H9 (cell line): Measurements from ENCODE around the gene PPP3CB. TPM values are rescaled to one million over a fixed set of nuclear protein-coding genes. Genes with fewer than 3 reads are reported as not detected.

Source experiments
- DNase-seq: peaks from one replicate; pipeline ENCODE4 v3.0.0-alpha.2; 2017
- H2AFZ ChIP-seq: one replicate; pipeline ENCODE4 v1.6.1; 2013; ENCODE audit warnings: mild to moderate bottlenecking, low read length, control low read depth, moderate library complexity
- H2AK5ac ChIP-seq: 2 replicates; pipeline ENCODE4 v1.6.1; 2013; ENCODE audit warnings: low read length, control low read depth, mixed read lengths; ENCODE audit not compliant: insufficient read length
- H2BK120ac ChIP-seq: one replicate; pipeline ENCODE4 v1.6.1; 2013; ENCODE audit warnings: low read depth, mild to moderate bottlenecking, low read length, control low read depth, inconsistent platforms; ENCODE audit not compliant: poor library complexity, severe bottlenecking
- H2BK12ac ChIP-seq: 2 replicates; pipeline ENCODE4 v1.6.1; 2013; ENCODE audit warnings: low read length, control low read depth, mixed read lengths, low read depth; ENCODE audit not compliant: insufficient read length
- H2BK15ac ChIP-seq: 2 replicates; pipeline ENCODE4 v1.6.1; 2013; ENCODE audit warnings: low read depth, low read length, control low read depth
- H2BK20ac ChIP-seq: one replicate; pipeline ENCODE4 v1.6.1; 2013; ENCODE audit warnings: low read depth, mild to moderate bottlenecking, low read length, control low read depth, inconsistent platforms; ENCODE audit not compliant: poor library complexity, severe bottlenecking
- H2BK5ac ChIP-seq: 2 replicates; pipeline ENCODE4 v1.6.1; 2013; ENCODE audit warnings: low read length, control low read depth, mixed read lengths; ENCODE audit not compliant: insufficient read length
- H3K14ac ChIP-seq: 2 replicates; pipeline ENCODE4 v1.6.1; 2013; ENCODE audit warnings: low read length, control low read depth; ENCODE audit not compliant: insufficient read depth
- H3K18ac ChIP-seq: 2 replicates; pipeline ENCODE4 v1.6.1; 2013; ENCODE audit warnings: low read depth, mild to moderate bottlenecking, mixed read lengths, low read length, control low read depth; ENCODE audit not compliant: insufficient read length
- H3K23ac ChIP-seq: 2 replicates; pipeline ENCODE4 v1.6.1; 2013; ENCODE audit warnings: low read length, control low read depth, mixed read lengths, low read depth; ENCODE audit not compliant: insufficient read length
- H3K23me2 ChIP-seq: 2 replicates; pipeline ENCODE4 v1.6.1; 2013; ENCODE audit warnings: low read depth, mild to moderate bottlenecking, mixed read lengths, low read length, control low read depth; ENCODE audit not compliant: insufficient read length, poor library complexity, severe bottlenecking
- H3K27ac ChIP-seq: 2 replicates; pipeline ENCODE4 v1.5.1; 2013; ENCODE audit warnings: low read length, control low read depth, mixed read lengths, low read depth; ENCODE audit not compliant: insufficient read length
- H3K27me3 ChIP-seq: 2 replicates; pipeline ENCODE4 v1.6.1; 2013; ENCODE audit warnings: low read length, control low read depth, inconsistent platforms; ENCODE audit not compliant: insufficient read depth
- H3K4ac ChIP-seq: 2 replicates; pipeline ENCODE4 v1.6.1; 2013; ENCODE audit warnings: low read depth, mild to moderate bottlenecking, control low read depth, inconsistent platforms, low read length, moderate library complexity
- H3K4me1 ChIP-seq: 2 replicates; pipeline ENCODE4 v1.6.1; 2013; ENCODE audit warnings: low read length, control low read depth, inconsistent platforms; ENCODE audit not compliant: insufficient read depth
- H3K4me2 ChIP-seq: 2 replicates; pipeline ENCODE4 v1.6.1; 2013; ENCODE audit warnings: low read length, control low read depth, mixed read lengths; ENCODE audit not compliant: insufficient read length, insufficient read depth
- H3K56ac ChIP-seq: 2 replicates; pipeline ENCODE4 v1.6.1; 2013; ENCODE audit warnings: low read depth, mild to moderate bottlenecking, mixed read lengths, low read length, control low read depth; ENCODE audit not compliant: insufficient read length
- H3K79me1 ChIP-seq: 2 replicates; pipeline ENCODE4 v1.6.1; 2013; ENCODE audit warnings: low read depth, mild to moderate bottlenecking, moderate library complexity, low read length, control low read depth, inconsistent platforms; ENCODE audit not compliant: insufficient read depth, poor library complexity, severe bottlenecking
- H3K79me2 ChIP-seq: 2 replicates; pipeline ENCODE4 v1.6.1; 2013; ENCODE audit warnings: low read length, control low read depth, inconsistent platforms; ENCODE audit not compliant: insufficient read depth
- H3K9ac ChIP-seq: 2 replicates; pipeline ENCODE4 v1.6.1; 2013; ENCODE audit warnings: low read length, control low read depth, mixed read lengths; ENCODE audit not compliant: insufficient read length; ENCODE audit errors: extremely low read depth
- H3K9me3 ChIP-seq: one replicate; pipeline ENCODE4 v1.6.1; 2013; ENCODE audit warnings: low read depth, low read length, inconsistent platforms; ENCODE audit not compliant: control insufficient read depth
- H3T11ph ChIP-seq: one replicate; pipeline ENCODE4 v1.6.1; 2013; ENCODE audit warnings: mild to moderate bottlenecking, low read length, control low read depth, inconsistent platforms
- H4K20me1 ChIP-seq: one replicate; pipeline ENCODE4 v1.6.1; 2013; ENCODE audit not compliant: control insufficient read depth, insufficient read length, insufficient read depth
- H4K5ac ChIP-seq: 2 replicates; pipeline ENCODE4 v1.6.1; 2013; ENCODE audit warnings: low read depth, mild to moderate bottlenecking, mixed read lengths, low read length, control low read depth; ENCODE audit not compliant: insufficient read length
- H4K8ac ChIP-seq: replicated peaks from 2 replicates; pipeline ENCODE4 v1.6.1; 2013; ENCODE audit warnings: low read length, control low read depth, mixed read lengths, low read depth; ENCODE audit not compliant: insufficient read length
- H4K91ac ChIP-seq: 2 replicates; pipeline ENCODE4 v1.6.1; 2013; ENCODE audit warnings: low read depth, mild to moderate bottlenecking, moderate library complexity, mixed read lengths, low read length, control low read depth; ENCODE audit not compliant: insufficient read length
- H3K27ac Mint-ChIP-seq, 3 experiments: 2 replicates in 2 of 3; 3 replicates in 1 of 3; pipeline ENCODE4 v1.8.0; 2020 to 2021; ENCODE audit warnings: mixed read lengths in 3 of 3, mild to moderate bottlenecking in 1 of 3, moderate library complexity in 1 of 3
- H3K27me3 Mint-ChIP-seq: 2 replicates; pipeline ENCODE4 v1.8.0; 2021; ENCODE audit warnings: low read depth, mild to moderate bottlenecking, moderate library complexity, mixed read lengths
- H3K36me3 Mint-ChIP-seq, 3 experiments: 2 replicates in 2 of 3; 3 replicates in 1 of 3; pipeline ENCODE4 v1.8.0; 2020 to 2021; ENCODE audit warnings: low read depth in 3 of 3, mixed read lengths in 3 of 3; ENCODE audit not compliant: insufficient read depth in 1 of 3
- H3K4me1 Mint-ChIP-seq, 2 experiments: 2 replicates each; pipeline ENCODE4 v1.8.0; 2020; ENCODE audit warnings: mixed read lengths in 2 of 2
- H3K4me3 Mint-ChIP-seq, 2 experiments: 2 replicates in 1 of 2; 3 replicates in 1 of 2; pipeline ENCODE4 v1.8.0; 2020 to 2021; ENCODE audit warnings: mild to moderate bottlenecking in 2 of 2, mixed read lengths in 2 of 2, moderate library complexity in 1 of 2
- H3K9me3 Mint-ChIP-seq, 2 experiments: 2 replicates in 1 of 2; 3 replicates in 1 of 2; pipeline ENCODE4 v1.8.0; 2020; ENCODE audit warnings: mild to moderate bottlenecking in 2 of 2, mixed read lengths in 2 of 2, moderate library complexity in 1 of 2
- WGBS: extraction: QIAGEN DNeasy Blood & Tissue Kit; methylation state at CpG from one replicate; pipeline ENCODE4 v1.1.7; 2013; ENCODE audit warnings: missing lambda C conversion rate, low lambda C conversion rate, mixed read lengths; ENCODE audit not compliant: insufficient read length; ENCODE audit errors: extremely low coverage; 5-methylcytosine and 5-hydroxymethylcytosine counted together
- total RNA-seq: library from RNA; stranded (reverse); gene quantifications from 2 replicates; pipeline ENCODE4 v1.2.1, GENCODE V29; 2021
- TF ChIP-seq, protein P1 (sequence below): fragments of 200-600 bp; sonication (generic); conservative IDR thresholded peaks from 3 replicates; pipeline ENCODE4 v1.8.0; 2021; ENCODE audit warnings: antibody characterized with exemption, mild to moderate bottlenecking

PPP3CB gene
- total RNA-seq, 1 experiment from 2014 or later, result 37.3 TPM

DNA sequence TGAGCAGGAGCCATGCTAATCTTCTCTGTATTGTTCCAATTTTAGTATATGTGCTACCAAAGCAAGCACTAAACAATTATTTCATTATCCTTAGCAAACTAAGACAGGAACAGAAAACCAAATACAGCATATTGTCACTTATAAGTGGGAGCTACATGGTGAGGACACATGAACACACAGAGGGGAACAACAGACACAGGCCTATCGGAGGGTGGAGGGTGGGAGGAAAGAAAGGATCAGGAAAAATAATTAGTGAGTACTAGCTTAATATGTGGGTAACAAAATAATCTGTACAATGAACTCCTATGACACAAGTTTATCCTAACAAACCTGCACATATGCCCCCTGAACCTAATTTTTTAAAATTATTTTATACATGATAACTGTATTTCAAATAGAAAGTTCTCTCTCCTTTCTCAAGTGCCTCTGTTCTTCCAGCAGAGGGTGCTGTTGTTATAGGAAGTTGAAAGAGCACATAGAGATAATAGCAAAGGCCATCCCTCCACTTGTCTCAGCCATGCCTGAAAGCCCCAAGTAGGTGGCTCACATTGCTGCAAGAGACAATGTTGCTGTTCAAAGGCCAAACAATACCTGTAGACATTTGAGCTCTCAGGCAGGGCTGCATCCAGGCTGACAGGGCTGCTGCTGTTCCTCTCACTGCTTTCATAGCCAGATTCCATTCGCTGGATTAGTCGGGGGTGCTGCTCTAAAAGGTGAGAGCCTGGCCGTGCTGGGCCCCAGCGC lies 33.4 kb upstream of the PPP3CB start:
- Mint-ChIP-seq H3K27me3 (no peaks in the 10 kb centered on the region), H3K36me3 (peaks cover 5 to 33% (median 21%) of the 10 kb centered on the region in 3 experiments; a peak in 6 of 7 replicates), H3K9me3 (no peaks in the 10 kb centered on the region), H3K4me1 (peaks cover 5 to 7% of the 10 kb centered on the region in 2 experiments; a peak in 2 of 4 replicates), H3K27ac (peak overlapping the region in 2 of 3 experiments; percentile 74 to 83; a peak in 3 of 7 replicates), H3K4me3 (no peak overlapping the region)
- H3K27ac ChIP-seq, result no peak overlapping the region
- no peaks in the 10 kb centered on the region for H3K4me1 ChIP-seq
- H2BK5ac ChIP-seq, result no peak overlapping the region
- H3T11ph ChIP-seq, result no peak overlapping the region
- H2BK20ac ChIP-seq, result no peak overlapping the region
- no peak overlapping the region for H3K14ac ChIP-seq
- H4K8ac ChIP-seq, result no peak overlapping the region
- H3K56ac ChIP-seq, result no peak overlapping the region
- no peak overlapping the region for H2BK15ac ChIP-seq
- no peak overlapping the region for H3K23ac ChIP-seq
- DNase-seq, result peak; percentile 71
- no peak overlapping the region for H2BK120ac ChIP-seq
- H2AFZ ChIP-seq, result no peak overlapping the region
- no peaks in the 10 kb centered on the region for H4K20me1 ChIP-seq
- no peak overlapping the region for H3K4me2 ChIP-seq
- H3K9ac ChIP-seq, result no peak overlapping the region
- TF ChIP-seq, protein P1, sequence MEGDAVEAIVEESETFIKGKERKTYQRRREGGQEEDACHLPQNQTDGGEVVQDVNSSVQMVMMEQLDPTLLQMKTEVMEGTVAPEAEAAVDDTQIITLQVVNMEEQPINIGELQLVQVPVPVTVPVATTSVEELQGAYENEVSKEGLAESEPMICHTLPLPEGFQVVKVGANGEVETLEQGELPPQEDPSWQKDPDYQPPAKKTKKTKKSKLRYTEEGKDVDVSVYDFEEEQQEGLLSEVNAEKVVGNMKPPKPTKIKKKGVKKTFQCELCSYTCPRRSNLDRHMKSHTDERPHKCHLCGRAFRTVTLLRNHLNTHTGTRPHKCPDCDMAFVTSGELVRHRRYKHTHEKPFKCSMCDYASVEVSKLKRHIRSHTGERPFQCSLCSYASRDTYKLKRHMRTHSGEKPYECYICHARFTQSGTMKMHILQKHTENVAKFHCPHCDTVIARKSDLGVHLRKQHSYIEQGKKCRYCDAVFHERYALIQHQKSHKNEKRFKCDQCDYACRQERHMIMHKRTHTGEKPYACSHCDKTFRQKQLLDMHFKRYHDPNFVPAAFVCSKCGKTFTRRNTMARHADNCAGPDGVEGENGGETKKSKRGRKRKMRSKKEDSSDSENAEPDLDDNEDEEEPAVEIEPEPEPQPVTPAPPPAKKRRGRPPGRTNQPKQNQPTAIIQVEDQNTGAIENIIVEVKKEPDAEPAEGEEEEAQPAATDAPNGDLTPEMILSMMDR, result peak; percentile 97
- H2BK12ac ChIP-seq, result no peak overlapping the region
- WGBS, result no CpG with 5 or more reads among the region's 5 CpGs
- no peaks in the 10 kb centered on the region for H3K79me1 ChIP-seq
- H4K5ac ChIP-seq, result no peak overlapping the region
- no peaks in the 10 kb centered on the region for H3K79me2 ChIP-seq
- H3K18ac ChIP-seq, result no peak overlapping the region
- no peaks in the 10 kb centered on the region for H3K9me3 ChIP-seq
- H3K4ac ChIP-seq, result no peak overlapping the region
- no peaks in the 10 kb centered on the region for H3K27me3 ChIP-seq
- no peak overlapping the region for H4K91ac ChIP-seq
- no peaks in the 10 kb centered on the region for H3K23me2 ChIP-seq
- no peak overlapping the region for H2AK5ac ChIP-seq
